ENCODE measurements around the gene RRBP1. TPM values are rescaled to one million over a fixed set of nuclear protein-coding genes. Genes with fewer than 3 reads are reported as not detected.

RRBP1 gene
- total RNA-seq, 3 donors from 2014 or later = 49.8 to 92.4 (median 78.0) TPM

GRCh38 chr20:17651129-17651759, 30.8 kb downstream of the RRBP1 start:
- TF ChIP-seq POLR2AphosphoS5 (IDR thresholded peaks at IDR 0.05) (no peak), POLR2A (IDR thresholded peaks at IDR 0.05) (no peak)
- TF ChIP-seq, protein P1, sequence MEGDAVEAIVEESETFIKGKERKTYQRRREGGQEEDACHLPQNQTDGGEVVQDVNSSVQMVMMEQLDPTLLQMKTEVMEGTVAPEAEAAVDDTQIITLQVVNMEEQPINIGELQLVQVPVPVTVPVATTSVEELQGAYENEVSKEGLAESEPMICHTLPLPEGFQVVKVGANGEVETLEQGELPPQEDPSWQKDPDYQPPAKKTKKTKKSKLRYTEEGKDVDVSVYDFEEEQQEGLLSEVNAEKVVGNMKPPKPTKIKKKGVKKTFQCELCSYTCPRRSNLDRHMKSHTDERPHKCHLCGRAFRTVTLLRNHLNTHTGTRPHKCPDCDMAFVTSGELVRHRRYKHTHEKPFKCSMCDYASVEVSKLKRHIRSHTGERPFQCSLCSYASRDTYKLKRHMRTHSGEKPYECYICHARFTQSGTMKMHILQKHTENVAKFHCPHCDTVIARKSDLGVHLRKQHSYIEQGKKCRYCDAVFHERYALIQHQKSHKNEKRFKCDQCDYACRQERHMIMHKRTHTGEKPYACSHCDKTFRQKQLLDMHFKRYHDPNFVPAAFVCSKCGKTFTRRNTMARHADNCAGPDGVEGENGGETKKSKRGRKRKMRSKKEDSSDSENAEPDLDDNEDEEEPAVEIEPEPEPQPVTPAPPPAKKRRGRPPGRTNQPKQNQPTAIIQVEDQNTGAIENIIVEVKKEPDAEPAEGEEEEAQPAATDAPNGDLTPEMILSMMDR (IDR thresholded peaks at IDR 0.05) = no peak
- no peaks in the 10 kb centered on the region for H3K27me3 ChIP-seq
- peaks cover 5 to 7% of the 10 kb centered on the region in 2 donors for H3K4me1 ChIP-seq
- no peak overlapping the region for H3K4me3 ChIP-seq
- no peaks in the 10 kb centered on the region for H3K9me3 ChIP-seq
- H3K27ac ChIP-seq = no peak overlapping the region
- DNase-seq (ENCODE audit: low spot score in 2 of 2) = no peak
- H3K36me3 ChIP-seq = no peaks in the 10 kb centered on the region
- intact Hi-C loops (cut with DNase I; ENCODE audit: low total_unique reads) = no loop called here

DNA sequence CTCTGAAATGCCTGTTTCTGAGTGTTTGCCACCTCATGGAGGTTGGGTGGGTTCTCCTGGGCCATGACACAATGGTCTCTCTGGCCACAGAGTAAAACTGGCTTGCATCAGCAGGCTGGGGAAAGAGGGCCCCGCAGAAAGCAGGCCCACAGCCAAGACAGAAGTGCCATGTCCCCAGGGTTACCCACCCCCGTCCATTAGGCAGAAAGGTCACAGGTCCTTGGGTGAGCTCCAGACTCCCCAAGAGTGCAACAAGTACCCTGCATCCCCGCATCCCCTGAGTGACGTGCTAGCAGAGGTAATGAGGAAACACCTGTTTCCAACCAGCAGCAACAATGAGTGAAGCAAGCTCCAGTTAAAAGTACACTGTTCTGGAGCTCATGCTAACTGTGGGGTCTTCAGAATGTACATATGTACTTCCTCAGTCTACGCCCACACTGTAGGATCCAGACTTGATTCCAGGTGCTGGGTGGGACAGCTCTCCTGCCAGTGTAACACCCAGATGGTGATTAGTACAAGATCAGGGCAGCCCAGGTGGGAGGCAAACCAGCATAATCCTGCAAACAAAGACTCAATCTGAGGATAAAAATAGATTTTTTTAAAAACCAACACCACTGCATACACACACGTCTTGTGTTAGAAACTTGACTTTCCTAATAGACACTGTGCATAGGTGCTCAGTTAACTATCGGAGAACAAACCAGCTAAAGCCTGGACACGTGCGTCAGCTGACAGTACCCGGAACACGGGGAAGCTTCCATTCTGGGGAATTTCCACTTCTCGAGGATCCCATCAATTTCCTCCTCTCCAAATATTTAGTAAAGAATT, 31.5 kb downstream of the RRBP1 start:
- Histone ChIP-seq H3K36me3 (no peaks in the 10 kb centered on the region), H3K27me3 (no peaks in the 10 kb centered on the region), H3K9me3 (no peaks in the 10 kb centered on the region), H3K27ac (no peak overlapping the region), H3K4me1 (peaks cover 5 to 7% of the 10 kb centered on the region in 2 donors), H3K4me3 (no peak overlapping the region)
- TF ChIP-seq POLR2A (IDR thresholded peaks at IDR 0.05) (no peak), POLR2AphosphoS5 (IDR thresholded peaks at IDR 0.05) (no peak)
- TF ChIP-seq, protein P1 (IDR thresholded peaks at IDR 0.05) = no peak
- intact Hi-C loops (cut with DNase I; ENCODE audit: low total_unique reads) = no loop called here
- DNase-seq (ENCODE audit: low spot score in 2 of 2) = no peak

- DNase-seq (ENCODE audit: low spot score in 2 of 2) = no peak
- Histone ChIP-seq H3K27ac (peak overlapping the region in 1 of 2 donors; percentile 23), H3K4me1 (peaks cover 5 to 7% of the 10 kb centered on the region in 2 donors), H3K27me3 (no peaks in the 10 kb centered on the region), H3K36me3 (no peaks in the 10 kb centered on the region), H3K4me3 (no peak overlapping the region), H3K9me3 (no peaks in the 10 kb centered on the region)
- TF ChIP-seq POLR2AphosphoS5 (IDR thresholded peaks at IDR 0.05) = no peak
- TF ChIP-seq, protein P1 (IDR thresholded peaks at IDR 0.05) = peak in 1 of 3 donors; percentile 34
- intact Hi-C loops (cut with DNase I; ENCODE audit: low total_unique reads) = no loop called here
Measured at GRCh38 chr20:17648791-17649730, 33.0 kb downstream of the RRBP1 start.

- intact Hi-C loops (cut with DNase I; ENCODE audit: low total_unique reads) = no loop called here
- Histone ChIP-seq H3K4me1 (peaks cover 5 to 7% of the 10 kb centered on the region in 2 donors), H3K9me3 (no peaks in the 10 kb centered on the region), H3K27me3 (no peaks in the 10 kb centered on the region), H3K4me3 (no peak overlapping the region), H3K27ac (no peak overlapping the region), H3K36me3 (no peaks in the 10 kb centered on the region)
- TF ChIP-seq, protein P1 (IDR thresholded peaks at IDR 0.05) = no peak
- TF ChIP-seq POLR2AphosphoS5 (IDR thresholded peaks at IDR 0.05) (no peak), POLR2A (IDR thresholded peaks at IDR 0.05) (no peak)
- no peak for DNase-seq (ENCODE audit: low spot score in 2 of 2)
Measured at GRCh38 chr20:17648315-17648646, 33.8 kb downstream of the RRBP1 start.

All from breast epithelium (tissue), 4 donors.